ENCODE data around the gene MTNR1A. TPM values are rescaled to one million over a fixed set of nuclear protein-coding genes. Genes with fewer than 3 reads are reported as not detected.

The MTNR1A gene
- total RNA-seq, 6 donors from 2014 or later, result not detected

GRCh38 chr4:186598686-186599085 is 43.3 kb upstream of the MTNR1A start:
- peaks cover 5 to 91% (median 41%) of the 10 kb centered on the region in 4 donors for H3K36me3 ChIP-seq
- no peaks in the 10 kb centered on the region for H3K9me3 ChIP-seq
- WGBS, 2 donors, result 93 to 94% methylated on average over 6 to 7 of the region's 7 CpGs
- no peak for DNase-seq
- H3K27ac ChIP-seq, result no peak overlapping the region
- TF ChIP-seq CTCF (IDR thresholded peaks at IDR 0.05) (no peak), POLR2AphosphoS5 (IDR thresholded peaks at IDR 0.05) (no peak), POLR2A (IDR thresholded peaks at IDR 0.05) (no peak), EP300 (IDR thresholded peaks at IDR 0.05) (no peak)
- no peaks in the 10 kb centered on the region for H3K4me1 ChIP-seq
- H3K4me3 ChIP-seq, result no peak overlapping the region
- no peaks in the 10 kb centered on the region for H3K27me3 ChIP-seq
- ATAC-seq (ENCODE audit: low FRiP score in 2 of 2), result no peak

GRCh38 chr4:186596850-186597390 is 41.6 kb upstream of the MTNR1A start:
- WGBS, 2 donors, result 94% methylated on average over 23 of the region's 23 CpGs
- Histone ChIP-seq H3K4me3 (no peak overlapping the region), H3K27me3 (no peaks in the 10 kb centered on the region), H3K4me1 (no peaks in the 10 kb centered on the region), H3K36me3 (peaks cover 5 to 88% (median 31%) of the 10 kb centered on the region in 4 donors), H3K9me3 (no peaks in the 10 kb centered on the region), H3K27ac (no peak overlapping the region)
- ATAC-seq (ENCODE audit: low FRiP score in 2 of 2), result no peak
- DNase-seq, result no peak
- TF ChIP-seq POLR2A (IDR thresholded peaks at IDR 0.05) (no peak), EP300 (IDR thresholded peaks at IDR 0.05) (no peak), POLR2AphosphoS5 (IDR thresholded peaks at IDR 0.05) (no peak), CTCF (IDR thresholded peaks at IDR 0.05) (no peak)

- TF ChIP-seq POLR2AphosphoS5 (IDR thresholded peaks at IDR 0.05) (no peak), EP300 (IDR thresholded peaks at IDR 0.05) (no peak), CTCF (IDR thresholded peaks at IDR 0.05) (no peak), POLR2A (IDR thresholded peaks at IDR 0.05) (no peak)
- peaks cover 5 to 82% (median 30%) of the 10 kb centered on the region in 4 donors for H3K36me3 ChIP-seq
These were observed 41.0 kb upstream of the MTNR1A start for GRCh38 chr4:186596346-186596745.

GRCh38 chr4:186593587-186593973 is 38.2 kb upstream of the MTNR1A start:
- Histone ChIP-seq H3K27ac (no peak overlapping the region), H3K9me3 (no peaks in the 10 kb centered on the region), H3K4me3 (no peak overlapping the region), H3K4me1 (no peaks in the 10 kb centered on the region), H3K36me3 (peaks cover 5 to 66% (median 19%) of the 10 kb centered on the region in 4 donors), H3K27me3 (no peaks in the 10 kb centered on the region)
- DNase-seq (no peak), ATAC-seq (ENCODE audit: low FRiP score in 2 of 2) (no peak)
- whole genome bisulfite sequencing, 2 donors, result 75 to 84% methylated on average over 7 of the region's 7 CpGs
- TF ChIP-seq CTCF (IDR thresholded peaks at IDR 0.05) (no peak), POLR2A (IDR thresholded peaks at IDR 0.05) (no peak), EP300 (IDR thresholded peaks at IDR 0.05) (no peak), POLR2AphosphoS5 (IDR thresholded peaks at IDR 0.05) (no peak)

More at GRCh38 chr4:186596346-186596745, 41.0 kb upstream of the MTNR1A start:
- no peaks in the 10 kb centered on the region for H3K4me1 ChIP-seq
- no peak overlapping the region for H3K4me3 ChIP-seq
- 93 to 94% methylated on average over 12 of the region's 12 CpGs for WGBS, 2 donors
- no peak overlapping the region for H3K27ac ChIP-seq
- no peak for ATAC-seq (ENCODE audit: low FRiP score in 2 of 2)
- no peak for DNase-seq
- H3K9me3 ChIP-seq, result no peaks in the 10 kb centered on the region
- H3K27me3 ChIP-seq, result no peaks in the 10 kb centered on the region

GRCh38 chr4:186592966-186593586 is 37.7 kb upstream of the MTNR1A start:
- Histone ChIP-seq H3K9me3 (no peaks in the 10 kb centered on the region), H3K27me3 (no peaks in the 10 kb centered on the region), H3K4me3 (no peak overlapping the region), H3K36me3 (peaks cover 5 to 66% (median 21%) of the 10 kb centered on the region in 4 donors), H3K4me1 (no peaks in the 10 kb centered on the region), H3K27ac (no peak overlapping the region)
- no peak for ATAC-seq (ENCODE audit: low FRiP score in 2 of 2)
- 87 to 91% methylated on average over 13 of the region's 13 CpGs for WGBS, 2 donors
- no peak for TF ChIP-seq POLR2A (IDR thresholded peaks at IDR 0.05)
- DNase-seq, result no peak

Data from upper lobe of left lung (tissue), 6 donors.